GM19351 (cell line): ENCODE measurements around the gene MYO1G.
A peak's percentile ranks its signal among the peaks of the same experiment; 100 is the strongest.
"Not testable (repeated sequence)": the region's sequence is repeated elsewhere in the genome, so short reads cannot be mapped to it uniquely, and the experiment has no call there.

Experiments used
- ATAC-seq: cut with Tn5 transposase; IDR thresholded peaks from one replicate; pipeline ENCODE4 v1.9.1; 2021; ENCODE audit warnings: mild to moderate bottlenecking, moderate library complexity; ENCODE audit not compliant: unreplicated experiment

MYO1G gene

GRCh38 chr7:44978511-44979366, at the start of gene MYO1G:
Gene MYO1G (minus strand): TSS chr7:44979015. CDS start chr7:44978961, 54 bp downstream.
- peak; percentile 57 for ATAC-seq

GRCh38 chr7:45028138-45028919, 49.5 kb upstream of the MYO1G start:
- ATAC-seq = no peak

GRCh38 chr7:45027774-45028114, 48.9 kb upstream of the MYO1G start:
- no peak for ATAC-seq

- peak; percentile 70 for ATAC-seq
Measured at GRCh38 chr7:45026984-45027773, 48.4 kb upstream of the MYO1G start.

- no peak for ATAC-seq
Measured at GRCh38 chr7:45026013-45026412, 47.2 kb upstream of the MYO1G start.

GRCh38 chr7:45025473-45025872, 46.7 kb upstream of the MYO1G start:
- not testable (repeated sequence) for ATAC-seq

GRCh38 chr7:45024126-45024744, 45.4 kb upstream of the MYO1G start:
- no peak for ATAC-seq

GRCh38 chr7:45021604-45022296, 42.9 kb upstream of the MYO1G start:
- peak; percentile 67 for ATAC-seq

GRCh38 chr7:45020915-45021314, 42.1 kb upstream of the MYO1G start:
- ATAC-seq = no peak

GRCh38 chr7:45017253-45017652, 38.4 kb upstream of the MYO1G start:
- no peak for ATAC-seq

GRCh38 chr7:45015313-45015712, 36.5 kb upstream of the MYO1G start:
- no peak for ATAC-seq

- ATAC-seq = no peak
Measured at GRCh38 chr7:45013465-45013967, 34.7 kb upstream of the MYO1G start.

GRCh38 chr7:45007571-45008328, 28.9 kb upstream of the MYO1G start:
- ATAC-seq = peak; percentile 88

GRCh38 chr7:45007106-45007505, 28.3 kb upstream of the MYO1G start:
- ATAC-seq = no peak

- ATAC-seq = no peak
Measured at GRCh38 chr7:45003789-45004188, 25.0 kb upstream of the MYO1G start.

- no peak for ATAC-seq
Measured at GRCh38 chr7:45001826-45002225, 23.0 kb upstream of the MYO1G start.

GRCh38 chr7:45001138-45001694, 22.4 kb upstream of the MYO1G start:
- peak; percentile 41 for ATAC-seq

GRCh38 chr7:45000093-45001032, 21.5 kb upstream of the MYO1G start, which contains the start of gene CCM2:
Gene CCM2 (plus strand): TSS chr7:45000201. CDS start chr7:45000334, 133 bp downstream.
- no peak for ATAC-seq
